ENCODE results near the gene CCDC81.

GRCh38 chr11:86442420-86442819 lies 67.7 kb downstream of the CCDC81 start:
- TF ChIP-seq CTCF (conservative IDR thresholded peaks at IDR 0.05; ENCODE audit: low read depth, low read length) = no peak
- TF ChIP-seq RFX5 (IDR thresholded peaks at IDR 0.05; ENCODE audit: low read depth, low read length) = no peak
- TF ChIP-seq USF2 (IDR thresholded peaks at IDR 0.05; ENCODE audit: low read depth, low read length) = no peak
- no peak for TF ChIP-seq NFE2L2 (IDR thresholded peaks at IDR 0.05; ENCODE audit: low read depth, low read length)
